GM19238 (cell line): ENCODE data around the gene RTRAF.

ENCODE experiments used
- DNase-seq: peaks from one replicate; pipeline ENCODE4 v3.0.0; 2011; ENCODE audit warnings: low spot score; ENCODE audit not compliant: insufficient read length

The RTRAF gene

GRCh38 chr14:51993285-51993920 lies 4.1 kb downstream of the RTRAF start:
- DNase-seq = no peak

- DNase-seq = no peak
Observed at GRCh38 chr14:51996148-51996746, 6.9 kb downstream of the RTRAF start.

GRCh38 chr14:51998348-51998747 lies 9.0 kb downstream of the RTRAF start:
- no peak for DNase-seq

- no peak for DNase-seq
Observed at GRCh38 chr14:51999084-51999483, 9.7 kb downstream of the RTRAF start.

- DNase-seq = no peak
Observed at GRCh38 chr14:52000019-52000582, 10.8 kb downstream of the RTRAF start.

- no peak for DNase-seq
Observed at GRCh38 chr14:52000696-52001095, 11.3 kb downstream of the RTRAF start.

GRCh38 chr14:52002542-52002941 lies 13.2 kb downstream of the RTRAF start:
- DNase-seq = no peak

- DNase-seq = no peak
Observed at GRCh38 chr14:52003324-52003723, 14.0 kb downstream of the RTRAF start.

- DNase-seq = no peak
Observed at GRCh38 chr14:52005625-52006024, 16.3 kb downstream of the RTRAF start.

- DNase-seq = no peak
Observed at GRCh38 chr14:52006361-52006760, 17.0 kb downstream of the RTRAF start.

GRCh38 chr14:52007211-52007610 lies 17.9 kb downstream of the RTRAF start:
- no peak for DNase-seq

GRCh38 chr14:52007637-52008036 lies 18.3 kb downstream of the RTRAF start:
- DNase-seq = no peak

GRCh38 chr14:52008136-52008535 lies 18.8 kb downstream of the RTRAF start:
- no peak for DNase-seq

GRCh38 chr14:52010173-52010693 lies 20.9 kb downstream of the RTRAF start:
- DNase-seq = no peak

- DNase-seq = no peak
Observed at GRCh38 chr14:52011523-52011922, 22.2 kb downstream of the RTRAF start.

GRCh38 chr14:52012635-52013034 lies 23.3 kb downstream of the RTRAF start:
- no peak for DNase-seq

- no peak for DNase-seq
Observed at GRCh38 chr14:52013984-52014600, 24.7 kb downstream of the RTRAF start.

GRCh38 chr14:52014601-52015267 lies 25.4 kb downstream of the RTRAF start:
- DNase-seq = no peak

- DNase-seq = no peak
Observed at GRCh38 chr14:52015411-52016030, 26.2 kb downstream of the RTRAF start.

- DNase-seq = no peak
Observed at GRCh38 chr14:52018252-52018651, 28.9 kb downstream of the RTRAF start.

GRCh38 chr14:52018970-52019369 lies 29.6 kb downstream of the RTRAF start:
- no peak for DNase-seq
